K562 (cell line): ENCODE data around the gene CD109. TPM values are rescaled to one million over a fixed set of nuclear protein-coding genes. Genes with fewer than 3 reads are reported as not detected.

ENCODE experiments used
- ATAC-seq: fragments of 200-7000 bp; cut with Tn5 transposase; 3 replicates; pipeline ENCODE4 v1.9.1; 2020; ENCODE audit warnings: moderate library complexity
- BruUV-seq: library from RNA; stranded (reverse); fragments of 400-500 nt; replicated peaks from 2 replicates; lab custom pipeline; 2021; lab: Mats Ljungman, UMichigan
- CTCF ChIA-PET: fragments of 300-600 bp; formaldehyde crosslinking; extraction: SDS; loops from one replicate; lab custom pipeline; 2021; ENCODE audit warnings: low intra/inter-chr PET ratio; lab: Yijun Ruan, JAX
- POLR2A ChIA-PET: fragments of 300-600, 350-650 bp; sonication (Branson Sonifier 250); formaldehyde crosslinking; extraction: SDS; loops from one replicate; lab custom pipeline; 2021; ENCODE audit warnings: antibody characterized with exemption, inconsistent platforms; lab: Yijun Ruan, JAX
- DNase-seq, 4 experiments: peaks; one replicate each; pipeline versions ENCODE4 v3.0.0 to v3.0.0-alpha.2; 2011 to 2018; ENCODE audit warnings: low spot score in 3 of 4, mixed read lengths in 3 of 4; ENCODE audit errors: extremely low read depth in 1 of 4
- FAIRE-seq: peaks from 2 replicates; lab custom pipeline; 2011; peaks lifted over from hg19 to GRCh38; lab: Jason Lieb, UNC
- H2AFZ ChIP-seq: 2 replicates; pipeline ENCODE4 v1.6.0; 2011; ENCODE audit warnings: low read depth, low read length, control low read depth, inconsistent platforms
- H3K27ac ChIP-seq: fragments of 200-600 bp; 3 replicates; pipeline ENCODE4 v1.8.0; 2011; ENCODE audit warnings: low read depth, mild to moderate bottlenecking, control low read depth, inconsistent platforms, low read length, moderate library complexity, mixed read lengths; ENCODE audit errors: extremely low read depth
- H3K27me3 ChIP-seq, 2 experiments: fragments of 300-600 bp in 1 of 2; 2 replicates in 1 of 2; 3 replicates in 1 of 2; pipeline versions ENCODE4 v1.6.0 to v1.8.0; 2011; ENCODE audit warnings: inconsistent platforms in 2 of 2, low read length in 2 of 2, mild to moderate bottlenecking in 1 of 2, mixed read lengths in 1 of 2, moderate library complexity in 1 of 2; ENCODE audit not compliant: control insufficient read depth in 2 of 2, insufficient read depth in 2 of 2
- H3K36me3 ChIP-seq: fragments of 300-600 bp; 3 replicates; pipeline ENCODE4 v1.8.0; 2011; ENCODE audit warnings: mild to moderate bottlenecking, low read length, inconsistent platforms; ENCODE audit not compliant: control insufficient read depth, insufficient read depth
- H3K4me1 ChIP-seq, 2 experiments: fragments of 200-600 bp in 1 of 2; replicated peaks in 1 of 2; 2 replicates in 1 of 2; 3 replicates in 1 of 2; pipeline versions ENCODE4 v1.5.1 to v1.8.0; 2011; ENCODE audit warnings: inconsistent platforms in 2 of 2, low read length in 2 of 2, mild to moderate bottlenecking in 1 of 2, mixed read lengths in 1 of 2, moderate library complexity in 1 of 2; ENCODE audit not compliant: control insufficient read depth in 2 of 2, insufficient read depth in 2 of 2
- H3K4me2 ChIP-seq: 2 replicates; pipeline ENCODE4 v1.6.1; 2011; ENCODE audit warnings: low read length, control low read depth, inconsistent platforms, mixed read lengths; ENCODE audit not compliant: insufficient read depth
- H3K4me3 ChIP-seq: fragments of 200-600 bp; sonication (generic), shearing (Covaris generic); 2 replicates; pipeline ENCODE4 v1.5.1; 2016; ENCODE audit warnings: control low read depth, inconsistent platforms
- H3K79me2 ChIP-seq: fragments of 200-600 bp; 3 replicates; pipeline ENCODE4 v1.8.0; 2011; ENCODE audit warnings: low read length, inconsistent platforms; ENCODE audit not compliant: control insufficient read depth, insufficient read depth
- H3K9ac ChIP-seq, 2 experiments: 2 replicates each; pipeline versions ENCODE4 v1.6.0 to v1.6.1; 2011; ENCODE audit warnings: low read depth in 2 of 2, low read length in 2 of 2, control low read depth in 1 of 2, inconsistent platforms in 1 of 2, mild to moderate bottlenecking in 1 of 2, mixed read lengths in 1 of 2; ENCODE audit not compliant: insufficient read depth in 1 of 2
- H3K9me1 ChIP-seq: one replicate; pipeline ENCODE4 v1.6.0; 2011; ENCODE audit warnings: inconsistent platforms, mild to moderate bottlenecking, low read length, moderate library complexity; ENCODE audit not compliant: control insufficient read depth, insufficient read depth
- H3K9me3 ChIP-seq: replicated peaks from 2 replicates; pipeline ENCODE4 v1.5.1; 2011; ENCODE audit warnings: low read depth, low read length, inconsistent platforms; ENCODE audit not compliant: control insufficient read depth, insufficient read depth
- H4K20me1 ChIP-seq: replicated peaks from 2 replicates; pipeline ENCODE4 v1.6.1; 2011; ENCODE audit warnings: low read length, inconsistent platforms, mixed read lengths; ENCODE audit not compliant: control insufficient read depth, insufficient read depth
- ADNP ChIP-seq: fragments of 200-800 bp; sonication (Bioruptor generic); IDR thresholded peaks from 2 replicates; pipeline ENCODE4 v1.6.1; 2016; ENCODE audit warnings: missing genetic modification characterization, missing compliant biosample characterization
- FOXK1 ChIP-seq: sonication (generic); formaldehyde crosslinking; IDR thresholded peaks from 2 replicates; pipeline ENCODE4 v1.8.0; 2022; ENCODE audit warnings: missing genetic modification reagents, mild to moderate bottlenecking, borderline replicate concordance
- MAFF ChIP-seq: IDR thresholded peaks from 2 replicates; pipeline ENCODE4 v1.6.1; 2012; ENCODE audit warnings: low read length, improper control_type of control experiment
- POLR2A ChIP-seq: fragments of 450-650 bp; conservative IDR thresholded peaks from 2 replicates; pipeline ENCODE4 v1.6.1; 2016
- PRMT5 ChIP-seq: sonication (generic); formaldehyde crosslinking; IDR thresholded peaks from 2 replicates; pipeline ENCODE4 v1.5.0; 2020; ENCODE audit warnings: missing genetic modification reagents
- SRSF7 ChIP-seq: fragments of 200-400 bp; formaldehyde crosslinking; optimal IDR thresholded peaks from 2 replicates; pipeline ENCODE3; 2017; ENCODE audit warnings: mild to moderate bottlenecking, low read depth, low read length
- THRAP3 ChIP-seq: fragments of 450-650 bp; IDR thresholded peaks from 2 replicates; pipeline ENCODE4 v1.6.1; 2016; ENCODE audit warnings: mild to moderate bottlenecking, inconsistent platforms, borderline replicate concordance
- WHSC1 ChIP-seq: IDR thresholded peaks from one replicate; pipeline ENCODE4 v1.6.1; 2012; ENCODE audit warnings: low read length, control low read depth, inconsistent platforms
- ZNF232 ChIP-seq: sonication (generic); formaldehyde crosslinking; IDR thresholded peaks from 2 replicates; pipeline ENCODE4 v1.8.0; 2022; ENCODE audit warnings: mild to moderate bottlenecking, missing genetic modification reagents
- ZNF644 ChIP-seq: fragments of 200-800 bp; sonication (Bioruptor generic); IDR thresholded peaks from 2 replicates; pipeline ENCODE4 v1.6.1; 2016; ENCODE audit warnings: low read depth, missing genetic modification characterization, missing compliant biosample characterization
- WGBS: fragments of 100-300 bp; shearing (Covaris generic); methylation state at CpG from one replicate; pipeline ENCODE4 v1.1.6; 2016; ENCODE audit warnings: low coverage, mixed read lengths; ENCODE audit not compliant: insufficient coverage; ENCODE audit errors: missing lambda C conversion rate; 5-methylcytosine and 5-hydroxymethylcytosine counted together
- in situ Hi-C: fragments of 300-500 bp; cut with MboI; formaldehyde crosslinking; loops from 4 replicates; pipeline ENCODE4 v1.15.0; 2018; ENCODE audit warnings: inconsistent platforms, mixed read lengths
- intact Hi-C: fragments of 100-400 bp; cut with micrococcal nuclease; formaldehyde crosslinking; loops from 2 replicates; pipeline ENCODE4 v1.14.2; 2022
- polyA plus RNA-seq, 8 experiments: library from polyadenylated mRNA; depleted of rRNA in 4 of 8; stranded (reverse) in 5 of 8; unstranded in 3 of 8; fragments of >200 nt; fragmentation: Nextera tagmentation in 2 of 8; fragmentation: Illumina TruSeq in 1 of 8; extraction: Ambion mirVana in 2 of 8; extraction: Trizol in 1 of 8; gene quantifications; 2 replicates each; pipeline versions ENCODE4 v1.2.1 to v1.2.3, GENCODE V29; 2011 to 2014; ENCODE audit warnings: inconsistent platforms in 1 of 8, missing spikeins in 1 of 8
- total RNA-seq, 7 experiments: library from RNA; depleted of rRNA in 6 of 7; stranded (reverse); fragments of >200 nt in 6 of 7; fragmentation: Illumina TruSeq in 2 of 7; extraction: Trizol in 2 of 7; gene quantifications; 2 replicates each; pipeline versions ENCODE4 v1.2.1 to v1.2.3, GENCODE V29; 2011 to 2021; ENCODE audit warnings: low replicate concordance in 1 of 7
- TF ChIP-seq, protein P1 (sequence below): IDR thresholded peaks from 2 replicates; pipeline ENCODE4 v1.6.1; 2016; ENCODE audit warnings: missing genetic modification characterization, missing compliant biosample characterization
- TF ChIP-seq, protein P2 (sequence below): fragments of 250-450 bp; sonication (Bioruptor Pico); IDR thresholded peaks from 2 replicates; pipeline ENCODE4 v1.8.0; 2021; ENCODE audit warnings: moderate library complexity, mild to moderate bottlenecking, inconsistent platforms
- TF ChIP-seq, protein P3 (sequence below): fragments of 450-650 bp; formaldehyde crosslinking; IDR thresholded peaks from 2 replicates; pipeline ENCODE4 v1.4.0; 2020; ENCODE audit warnings: mild to moderate bottlenecking, moderate library complexity

CD109 gene
- total and polyA plus RNA-seq, 9 of the 15 experiments (the other 6 are each of a cell fraction or from before 2014, with no cell fraction given): under 0.01 to 0.22 (median 0.11) TPM

DNA sequence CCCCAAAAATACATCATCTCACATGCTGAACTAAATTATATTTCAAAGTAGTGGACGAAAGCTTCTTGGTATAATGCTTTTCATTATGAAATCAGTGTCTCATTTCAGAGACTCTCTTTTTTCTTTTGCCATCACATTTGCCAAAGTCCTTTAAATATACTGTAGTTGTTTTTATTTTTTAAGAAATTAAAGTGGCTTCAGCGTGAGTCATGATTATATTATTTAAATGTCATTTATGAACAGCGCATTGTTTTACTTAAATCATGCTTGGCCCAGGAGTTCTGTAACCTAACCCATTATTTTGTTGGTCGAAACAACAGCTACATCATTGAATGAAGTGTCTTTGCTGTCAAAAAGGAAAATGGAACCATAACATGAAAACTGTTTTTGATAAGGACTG is 100.9 kb downstream of the CD109 start:
- Histone ChIP-seq H3K9ac (no peak overlapping the region), H3K36me3 (no peaks in the 10 kb centered on the region), H3K4me1 (no peaks in the 10 kb centered on the region), H3K27me3 (no peaks in the 10 kb centered on the region), H2AFZ (no peak overlapping the region), H3K9me3 (no peaks in the 10 kb centered on the region), H4K20me1 (no peaks in the 10 kb centered on the region), H3K4me2 (no peak overlapping the region), H3K4me3 (no peak overlapping the region), H3K79me2 (no peaks in the 10 kb centered on the region), H3K27ac (no peak overlapping the region), H3K9me1 (no peaks in the 10 kb centered on the region)
- no peak for DNase-seq
- no TSS peak for BruUV-seq
- no peak for FAIRE-seq
- ChIA-PET CTCF (no interaction called here), POLR2A (interaction anchor here (0.6 to 0.7 kb wide), 2 partner anchors 303 to 462 kb away, joined by 3 read pairs; no protein-coding TSS in a partner anchor)
- no peak for TF ChIP-seq POLR2A
- TF ChIP-seq, protein P1, sequence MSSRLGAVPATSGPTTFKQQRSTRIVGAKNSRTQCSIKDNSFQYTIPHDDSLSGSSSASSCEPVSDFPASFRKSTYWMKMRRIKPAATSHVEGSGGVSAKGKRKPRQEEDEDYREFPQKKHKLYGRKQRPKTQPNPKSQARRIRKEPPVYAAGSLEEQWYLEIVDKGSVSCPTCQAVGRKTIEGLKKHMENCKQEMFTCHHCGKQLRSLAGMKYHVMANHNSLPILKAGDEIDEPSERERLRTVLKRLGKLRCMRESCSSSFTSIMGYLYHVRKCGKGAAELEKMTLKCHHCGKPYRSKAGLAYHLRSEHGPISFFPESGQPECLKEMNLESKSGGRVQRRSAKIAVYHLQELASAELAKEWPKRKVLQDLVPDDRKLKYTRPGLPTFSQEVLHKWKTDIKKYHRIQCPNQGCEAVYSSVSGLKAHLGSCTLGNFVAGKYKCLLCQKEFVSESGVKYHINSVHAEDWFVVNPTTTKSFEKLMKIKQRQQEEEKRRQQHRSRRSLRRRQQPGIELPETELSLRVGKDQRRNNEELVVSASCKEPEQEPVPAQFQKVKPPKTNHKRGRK (tag): no peak
- no peak for TF ChIP-seq ADNP
- TF ChIP-seq ZNF644 (tag): no peak
- TF ChIP-seq THRAP3: no peak
- 3% methylated on average over 4 of the region's 4 CpGs for WGBS
- ATAC-seq: no peak
- in situ Hi-C loops: no loop called here
- intact Hi-C loops: no loop called here

DNA sequence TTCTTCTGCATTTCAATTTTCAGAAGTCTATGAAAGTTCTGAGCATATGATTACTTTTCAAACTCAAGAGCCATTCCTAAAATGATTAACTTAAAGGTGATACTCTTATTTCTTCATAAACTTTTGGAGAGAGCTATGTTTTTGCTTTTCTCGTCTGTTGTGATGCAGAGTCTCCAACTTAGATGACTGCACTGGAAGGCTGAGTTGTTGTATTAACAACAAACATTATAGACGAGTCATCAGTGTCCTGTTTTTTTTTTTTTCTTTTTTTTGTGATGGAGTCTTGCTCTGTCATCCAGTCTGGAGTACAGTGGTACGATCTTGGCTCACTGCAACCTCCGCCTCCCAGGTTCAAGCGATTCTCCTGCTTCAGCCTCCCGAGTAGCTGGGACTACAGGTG is 101.9 kb downstream of the CD109 start:
- Histone ChIP-seq H3K9me3 (no peaks in the 10 kb centered on the region), H3K4me1 (no peaks in the 10 kb centered on the region), H3K4me2 (no peak overlapping the region), H3K9me1 (no peaks in the 10 kb centered on the region), H3K36me3 (no peaks in the 10 kb centered on the region), H3K79me2 (no peaks in the 10 kb centered on the region), H3K27ac (no peak overlapping the region), H2AFZ (no peak overlapping the region), H3K27me3 (no peaks in the 10 kb centered on the region), H4K20me1 (no peaks in the 10 kb centered on the region), H3K9ac (no peak overlapping the region), H3K4me3 (no peak overlapping the region)
- in situ Hi-C loops (no loop called here), intact Hi-C loops (no loop called here)
- ATAC-seq (no peak), DNase-seq (no peak), FAIRE-seq (no peak)
- POLR2A ChIA-PET: no interaction called here
- CTCF ChIA-PET: no interaction called here
- 3% methylated on average over 5 of the region's 6 CpGs for WGBS
- no TSS peak for BruUV-seq
- TF ChIP-seq, protein P2, sequence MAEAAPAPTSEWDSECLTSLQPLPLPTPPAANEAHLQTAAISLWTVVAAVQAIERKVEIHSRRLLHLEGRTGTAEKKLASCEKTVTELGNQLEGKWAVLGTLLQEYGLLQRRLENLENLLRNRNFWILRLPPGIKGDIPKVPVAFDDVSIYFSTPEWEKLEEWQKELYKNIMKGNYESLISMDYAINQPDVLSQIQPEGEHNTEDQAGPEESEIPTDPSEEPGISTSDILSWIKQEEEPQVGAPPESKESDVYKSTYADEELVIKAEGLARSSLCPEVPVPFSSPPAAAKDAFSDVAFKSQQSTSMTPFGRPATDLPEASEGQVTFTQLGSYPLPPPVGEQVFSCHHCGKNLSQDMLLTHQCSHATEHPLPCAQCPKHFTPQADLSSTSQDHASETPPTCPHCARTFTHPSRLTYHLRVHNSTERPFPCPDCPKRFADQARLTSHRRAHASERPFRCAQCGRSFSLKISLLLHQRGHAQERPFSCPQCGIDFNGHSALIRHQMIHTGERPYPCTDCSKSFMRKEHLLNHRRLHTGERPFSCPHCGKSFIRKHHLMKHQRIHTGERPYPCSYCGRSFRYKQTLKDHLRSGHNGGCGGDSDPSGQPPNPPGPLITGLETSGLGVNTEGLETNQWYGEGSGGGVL (CRISPR knock-in tag): no peak
- TF ChIP-seq WHSC1 (no peak), FOXK1 (CRISPR knock-in tag) (no peak), ZNF232 (CRISPR knock-in tag) (no peak), SRSF7 (no peak), PRMT5 (CRISPR knock-in tag) (no peak), MAFF (no peak)
- TF ChIP-seq, protein P3, sequence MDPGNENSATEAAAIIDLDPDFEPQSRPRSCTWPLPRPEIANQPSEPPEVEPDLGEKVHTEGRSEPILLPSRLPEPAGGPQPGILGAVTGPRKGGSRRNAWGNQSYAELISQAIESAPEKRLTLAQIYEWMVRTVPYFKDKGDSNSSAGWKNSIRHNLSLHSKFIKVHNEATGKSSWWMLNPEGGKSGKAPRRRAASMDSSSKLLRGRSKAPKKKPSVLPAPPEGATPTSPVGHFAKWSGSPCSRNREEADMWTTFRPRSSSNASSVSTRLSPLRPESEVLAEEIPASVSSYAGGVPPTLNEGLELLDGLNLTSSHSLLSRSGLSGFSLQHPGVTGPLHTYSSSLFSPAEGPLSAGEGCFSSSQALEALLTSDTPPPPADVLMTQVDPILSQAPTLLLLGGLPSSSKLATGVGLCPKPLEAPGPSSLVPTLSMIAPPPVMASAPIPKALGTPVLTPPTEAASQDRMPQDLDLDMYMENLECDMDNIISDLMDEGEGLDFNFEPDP: no peak
